Pancreas (tissue), 10 donors: ENCODE results near the gene DGKI. TPM values are rescaled to one million over a fixed set of nuclear protein-coding genes. Genes with fewer than 3 reads are reported as not detected.

Source experiments
- ATAC-seq, 4 donors: fragments of 200-7000 bp; cut with Tn5 transposase; one replicate each; pipeline versions ENCODE4 v1.8.0 to v1.9.1; 2020; ENCODE audit warnings: mild to moderate bottlenecking in 4 of 4, moderate library complexity in 4 of 4
- DNase-seq, 6 donors: peaks; one replicate each; pipeline ENCODE4 v3.0.0-alpha.2; 2020
- FAIRE-seq: peaks from 2 replicates; lab custom pipeline; 2012; peaks lifted over from hg19 to GRCh38; lab: Jason Lieb, UNC
- H3K27ac ChIP-seq, 4 donors: fragments of 200-600 bp; sonication (generic); 1 replicate in 3 of 4; 2 replicates in 1 of 4; pipeline versions ENCODE4 v1.5.0 to v1.8.0; 2020
- H3K27me3 ChIP-seq, 4 donors: fragments of 200-600 bp; one replicate each; pipeline ENCODE4 v1.8.0; 2021
- H3K36me3 ChIP-seq, 3 donors: fragments of 200-600 bp; sonication (generic) in 1 of 3; one replicate each; pipeline versions ENCODE4 v1.5.0 to v1.8.0; 2020 to 2021
- H3K4me1 ChIP-seq, 3 donors: fragments of 200-600 bp; one replicate each; pipeline ENCODE4 v1.8.0; 2021
- H3K4me3 ChIP-seq, 4 donors: fragments of 200-600 bp; sonication (generic) in 2 of 4; one replicate each; pipeline versions ENCODE4 v1.5.0 to v1.8.0; 2020 to 2021
- H3K9me3 ChIP-seq, 4 donors: fragments of 200-600 bp; one replicate each; pipeline ENCODE4 v1.8.0; 2021
- CTCF ChIP-seq, 4 donors: fragments of 200-600 bp; sonication (generic) in 3 of 4; IDR thresholded peaks; one replicate each; pipeline versions ENCODE4 v1.5.0 to v1.8.0; 2021; ENCODE audit warnings: antibody characterized with exemption in 4 of 4
- WGBS, 2 donors: extraction: QIAGEN DNeasy Blood & Tissue Kit; methylation state at CpG; one replicate each; pipeline ENCODE4 v1.1.7; 2013; 5-methylcytosine and 5-hydroxymethylcytosine counted together
- intact Hi-C, 3 donors: fragments of 100-400 bp; cut with DNase I; formaldehyde crosslinking; loops; one replicate each; pipeline versions ENCODE4 v1.11.1 to v1.14.2; 2022
- polyA plus RNA-seq, 2 donors: library from polyadenylated mRNA; stranded (reverse); fragments of 200-250 nt; gene quantifications; one replicate each; pipeline ENCODE4 v1.2.3, GENCODE V29; 2013
- total RNA-seq, 6 donors: library from RNA; stranded (reverse); fragmentation: NEBNext Ultra II Directional in 4 of 6; extraction: Animal tissue kit (Norgen Biotek cat#: 25700) in 4 of 6; gene quantifications; one replicate each; pipeline versions ENCODE4 v1.2.1 to v1.2.4, GENCODE V29; 2021 to 2023
- donor health status: healthy with polysubstance abuse.
- donor health status: DM: no; HTN: no; CAD: no; lungs with moderate emphysema.
- donor health status: DM: no; HTN: no; CAD: no.
- donor health status: control.
- donor health status: control.
- donor health status: Bipolar disorder and iron deficiency.
- donor health status: DM: yes; HTN: yes; CAD: no.
- donor health status: DM: no; HTN: no; CAD: no.
- donor health status: DM: no; HTN: no; CAD: no.
- donor health status: DM: yes; HTN: yes; CAD: no.

The DGKI gene
- total and polyA plus RNA-seq, 8 donors = 0.04 to 0.81 (median 0.15) TPM

GRCh38 chr7:137411446-137411845, 435.3 kb downstream of the DGKI start:
- intact Hi-C loops = no loop called here
- H3K9me3 ChIP-seq = no peaks in the 10 kb centered on the region
- no peak overlapping the region for H3K27ac ChIP-seq
- FAIRE-seq = no peak
- 55 to 57% methylated on average over 3 of the region's 3 CpGs for WGBS, 2 donors
- no peaks in the 10 kb centered on the region for H3K4me1 ChIP-seq
- no peak for DNase-seq
- H3K27me3 ChIP-seq = no peaks in the 10 kb centered on the region
- no peak for ATAC-seq
- no peak for TF ChIP-seq CTCF (IDR thresholded peaks at IDR 0.05)
- no peaks in the 10 kb centered on the region for H3K36me3 ChIP-seq
- H3K4me3 ChIP-seq = no peak overlapping the region

GRCh38 chr7:137408126-137408525, 438.6 kb downstream of the DGKI start:
- DNase-seq (no peak), ATAC-seq (no peak), FAIRE-seq (no peak)
- Histone ChIP-seq H3K27ac (no peak overlapping the region), H3K4me3 (no peak overlapping the region), H3K4me1 (no peaks in the 10 kb centered on the region), H3K36me3 (no peaks in the 10 kb centered on the region), H3K9me3 (no peaks in the 10 kb centered on the region), H3K27me3 (peaks cover 0 to 3% (median 0%) of the 10 kb centered on the region in 4 donors)
- 10 to 26% methylated on average over 1 of the region's 1 CpG for WGBS, 2 donors
- intact Hi-C loops = no loop called here
- TF ChIP-seq CTCF (IDR thresholded peaks at IDR 0.05) = no peak

GRCh38 chr7:137407078-137407477, 439.7 kb downstream of the DGKI start:
- Histone ChIP-seq H3K4me3 (no peak overlapping the region), H3K27ac (no peak overlapping the region), H3K27me3 (peaks cover 0 to 3% (median 0%) of the 10 kb centered on the region in 4 donors), H3K9me3 (no peaks in the 10 kb centered on the region), H3K36me3 (no peaks in the 10 kb centered on the region), H3K4me1 (no peaks in the 10 kb centered on the region)
- TF ChIP-seq CTCF (IDR thresholded peaks at IDR 0.05) = no peak
- no peak for DNase-seq
- intact Hi-C loops = no loop called here
- no peak for FAIRE-seq
- WGBS, 2 donors = 69 to 73% methylated on average over 3 of the region's 3 CpGs
- ATAC-seq = no peak

- Histone ChIP-seq H3K9me3 (no peaks in the 10 kb centered on the region), H3K27me3 (peaks cover 0 to 3% (median 0%) of the 10 kb centered on the region in 4 donors), H3K4me1 (no peaks in the 10 kb centered on the region), H3K36me3 (no peaks in the 10 kb centered on the region), H3K27ac (no peak overlapping the region), H3K4me3 (no peak overlapping the region)
- WGBS, 2 donors = 62 to 79% methylated on average over 5 of the region's 5 CpGs
- TF ChIP-seq CTCF (IDR thresholded peaks at IDR 0.05) = no peak
- intact Hi-C loops = no loop called here
- no peak for FAIRE-seq
- ATAC-seq = no peak
- no peak for DNase-seq
Observed at GRCh38 chr7:137404660-137405317, 442.0 kb downstream of the DGKI start.

GRCh38 chr7:137403353-137403695, 443.4 kb downstream of the DGKI start:
- DNase-seq = no peak
- WGBS, 2 donors = 53 to 67% methylated on average over 2 of the region's 2 CpGs
- Histone ChIP-seq H3K36me3 (no peaks in the 10 kb centered on the region), H3K9me3 (no peaks in the 10 kb centered on the region), H3K4me1 (no peaks in the 10 kb centered on the region), H3K4me3 (no peak overlapping the region), H3K27me3 (peaks cover 0 to 3% (median 0%) of the 10 kb centered on the region in 4 donors), H3K27ac (no peak overlapping the region)
- no peak for ATAC-seq
- intact Hi-C loops = no loop called here
- no peak for FAIRE-seq
- TF ChIP-seq CTCF (IDR thresholded peaks at IDR 0.05) = no peak
